ENCODE results near the gene GATA2.

GATA2 gene

GRCh38 chr3:128492671-128493569 is at the start of gene GATA2:
TSS of gene GATA2 (minus strand) at chr3:128493201. CDS start at chr3:128487031, 6,170 bp downstream.
- peak; percentile 72 for DNase-seq

- DNase-seq = no peak
Measured at GRCh38 chr3:128541246-128541645, 48.2 kb upstream of the GATA2 start.

GRCh38 chr3:128539376-128539775 is 46.4 kb upstream of the GATA2 start:
- no peak for DNase-seq

- DNase-seq = no peak
Measured at GRCh38 chr3:128537091-128537703, 44.2 kb upstream of the GATA2 start.

GRCh38 chr3:128532012-128532983 is 39.3 kb upstream of the GATA2 start:
- peak; percentile 24 for DNase-seq

GRCh38 chr3:128524374-128525299 is 31.6 kb upstream of the GATA2 start:
- no peak for DNase-seq

GRCh38 chr3:128523591-128523990 is 30.6 kb upstream of the GATA2 start:
- peak; percentile 81 for DNase-seq

- no peak for DNase-seq
Measured at GRCh38 chr3:128521715-128522114, 28.7 kb upstream of the GATA2 start.

GRCh38 chr3:128518587-128519490 is 25.8 kb upstream of the GATA2 start:
- no peak for DNase-seq

GRCh38 chr3:128517648-128518047 is 24.6 kb upstream of the GATA2 start:
- DNase-seq = no peak

GRCh38 chr3:128515967-128516366 is 23.0 kb upstream of the GATA2 start:
- DNase-seq = no peak

GRCh38 chr3:128508852-128509251 is 15.9 kb upstream of the GATA2 start:
- no peak for DNase-seq

GRCh38 chr3:128506754-128507153 is 13.8 kb upstream of the GATA2 start:
- DNase-seq = no peak

GRCh38 chr3:128505771-128506170 is 12.8 kb upstream of the GATA2 start:
- DNase-seq = peak; percentile 35

GRCh38 chr3:128504963-128505730 is 12.1 kb upstream of the GATA2 start:
- peak; percentile 65 for DNase-seq

- DNase-seq = no peak
Measured at GRCh38 chr3:128504533-128504915, 11.5 kb upstream of the GATA2 start.

- no peak for DNase-seq
Measured at GRCh38 chr3:128503751-128504532, 10.9 kb upstream of the GATA2 start.

- peak; percentile 36 for DNase-seq
Measured at GRCh38 chr3:128503164-128503651, 10.2 kb upstream of the GATA2 start.

GRCh38 chr3:128502712-128503111 is 9.7 kb upstream of the GATA2 start:
- no peak for DNase-seq
